Measurements from ENCODE around the gene PTRH2. TPM values are rescaled to one million over a fixed set of nuclear protein-coding genes. Genes with fewer than 3 reads are reported as not detected.
A peak's percentile ranks its signal among the peaks of the same experiment; 100 is the strongest.

PTRH2 gene
- total RNA-seq, 2 donors from 2014 or later = 15.3 to 15.5 TPM

DNA sequence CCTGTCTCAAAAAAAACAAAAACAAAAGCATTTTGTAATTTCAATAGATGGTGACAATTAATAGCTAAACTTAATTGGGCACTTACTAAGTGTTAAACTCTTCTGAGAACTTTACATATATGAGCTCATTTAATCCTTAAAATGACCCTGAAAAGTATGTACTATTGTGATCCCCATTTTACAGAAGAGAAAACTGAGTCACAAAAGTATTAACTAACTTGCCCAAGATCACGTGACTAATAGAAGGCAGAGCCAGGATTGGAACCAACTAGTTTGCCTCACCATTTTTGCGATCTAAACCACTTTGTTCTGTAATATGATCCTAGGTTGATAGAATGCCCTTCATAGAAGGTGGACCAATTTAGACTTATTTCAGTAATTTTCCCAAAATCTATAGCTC lies 26.5 kb upstream of the PTRH2 start:
- DNase-seq (no peak), ATAC-seq (no peak)
- Histone ChIP-seq H3K36me3 (replicated peaks in 1 of 2; ENCODE audit: insufficient read depth in 1 of 2, low read depth in 2 of 2) (peaks cover 0 to 6% of the 10 kb centered on the region in 2 donors), H3K4me3 (no peak overlapping the region), H3K4me1 (peaks cover 5% of the 10 kb centered on the region), H3K27ac (no peak overlapping the region), H3K9me3 (no peaks in the 10 kb centered on the region), H3K27me3 (no peaks in the 10 kb centered on the region)
- intact Hi-C loops (cut with DNase I) = no loop called here
- 89 to 92% methylated on average over 2 of the region's 2 CpGs for WGBS, 2 donors
- no peak for TF ChIP-seq POLR2A (IDR thresholded peaks at IDR 0.05)
- TF ChIP-seq, protein P1, sequence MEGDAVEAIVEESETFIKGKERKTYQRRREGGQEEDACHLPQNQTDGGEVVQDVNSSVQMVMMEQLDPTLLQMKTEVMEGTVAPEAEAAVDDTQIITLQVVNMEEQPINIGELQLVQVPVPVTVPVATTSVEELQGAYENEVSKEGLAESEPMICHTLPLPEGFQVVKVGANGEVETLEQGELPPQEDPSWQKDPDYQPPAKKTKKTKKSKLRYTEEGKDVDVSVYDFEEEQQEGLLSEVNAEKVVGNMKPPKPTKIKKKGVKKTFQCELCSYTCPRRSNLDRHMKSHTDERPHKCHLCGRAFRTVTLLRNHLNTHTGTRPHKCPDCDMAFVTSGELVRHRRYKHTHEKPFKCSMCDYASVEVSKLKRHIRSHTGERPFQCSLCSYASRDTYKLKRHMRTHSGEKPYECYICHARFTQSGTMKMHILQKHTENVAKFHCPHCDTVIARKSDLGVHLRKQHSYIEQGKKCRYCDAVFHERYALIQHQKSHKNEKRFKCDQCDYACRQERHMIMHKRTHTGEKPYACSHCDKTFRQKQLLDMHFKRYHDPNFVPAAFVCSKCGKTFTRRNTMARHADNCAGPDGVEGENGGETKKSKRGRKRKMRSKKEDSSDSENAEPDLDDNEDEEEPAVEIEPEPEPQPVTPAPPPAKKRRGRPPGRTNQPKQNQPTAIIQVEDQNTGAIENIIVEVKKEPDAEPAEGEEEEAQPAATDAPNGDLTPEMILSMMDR (IDR thresholded peaks at IDR 0.05) = no peak

DNA sequence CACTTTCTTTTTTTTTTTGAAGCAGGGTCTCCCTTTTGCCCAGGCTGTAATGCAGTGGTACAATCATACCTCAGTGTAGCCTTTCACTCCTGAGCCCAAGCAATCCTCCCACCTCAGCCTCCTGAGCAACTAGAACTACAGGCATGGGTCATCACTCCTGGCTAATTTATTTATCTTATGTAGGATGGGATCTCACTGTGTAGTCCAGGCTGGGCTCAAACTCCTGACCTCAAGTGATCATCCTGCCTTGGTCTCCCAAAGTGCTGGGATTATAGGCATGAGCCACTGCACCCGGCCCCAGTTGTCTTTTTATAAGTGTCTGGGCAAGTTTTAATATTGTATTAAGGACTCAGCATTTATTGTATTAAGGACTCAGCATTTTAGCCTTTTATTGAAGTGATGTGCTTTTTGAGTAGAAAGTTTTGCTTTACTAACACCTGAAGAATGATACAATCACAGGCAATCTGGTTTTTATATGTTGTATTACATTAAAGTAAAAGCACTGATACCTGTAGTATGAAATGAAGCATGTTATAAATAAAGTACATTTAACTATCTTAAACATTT lies 23.1 kb upstream of the PTRH2 start:
- Histone ChIP-seq H3K27me3 (no peaks in the 10 kb centered on the region), H3K4me1 (peaks cover 27% of the 10 kb centered on the region), H3K4me3 (no peak overlapping the region), H3K27ac (no peak overlapping the region), H3K9me3 (no peaks in the 10 kb centered on the region), H3K36me3 (replicated peaks in 1 of 2; ENCODE audit: insufficient read depth in 1 of 2, low read depth in 2 of 2) (peaks cover 0 to 3% of the 10 kb centered on the region in 2 donors)
- ATAC-seq (no peak), DNase-seq (no peak)
- intact Hi-C loops (cut with DNase I) = no loop called here
- TF ChIP-seq, protein P1 (IDR thresholded peaks at IDR 0.05) = no peak
- no peak for TF ChIP-seq POLR2A (IDR thresholded peaks at IDR 0.05)
- 95 to 100% methylated on average over 1 of the region's 1 CpG for WGBS, 2 donors

DNA sequence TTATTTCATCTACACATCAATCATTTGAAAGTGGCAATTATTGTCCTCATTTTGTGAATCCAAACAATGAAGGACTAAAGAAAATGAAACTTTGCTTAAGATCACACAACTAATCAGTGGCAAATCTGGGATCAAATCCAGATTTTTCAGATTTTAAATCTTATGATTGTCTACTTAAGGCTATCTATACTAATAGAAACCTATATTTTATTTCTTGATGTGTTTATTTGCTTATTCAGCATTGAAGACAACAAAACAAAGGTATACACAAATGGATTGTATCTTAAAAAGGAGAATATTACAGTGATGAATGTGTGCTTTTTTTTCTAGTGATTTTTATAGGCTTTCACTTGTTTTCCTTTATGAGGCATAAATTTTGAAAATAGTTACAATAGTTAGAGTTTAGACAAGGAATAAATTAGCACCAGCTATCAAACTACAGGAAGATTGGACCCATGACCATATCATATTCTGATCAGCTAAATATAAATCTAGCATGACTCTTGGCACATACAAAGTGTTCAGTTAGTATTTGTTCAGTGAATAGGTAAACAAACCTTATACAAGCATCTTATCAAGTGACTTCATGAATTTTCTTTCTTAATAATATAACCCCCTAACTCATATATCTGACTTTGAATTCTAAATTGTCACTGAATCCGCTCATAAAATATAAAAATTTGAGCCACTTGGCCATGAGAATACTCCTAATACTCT lies 20.7 kb upstream of the PTRH2 start:
- Histone ChIP-seq H3K27me3 (no peaks in the 10 kb centered on the region), H3K4me3 (no peak overlapping the region), H3K36me3 (replicated peaks in 1 of 2; ENCODE audit: insufficient read depth in 1 of 2, low read depth in 2 of 2) (no peaks in the 10 kb centered on the region), H3K4me1 (peaks cover 41% of the 10 kb centered on the region), H3K9me3 (no peaks in the 10 kb centered on the region), H3K27ac (no peak overlapping the region)
- TF ChIP-seq, protein P1 (IDR thresholded peaks at IDR 0.05) = no peak
- no peak for TF ChIP-seq POLR2A (IDR thresholded peaks at IDR 0.05)
- DNase-seq (no peak), ATAC-seq (peak; percentile 52)
- intact Hi-C loops (cut with DNase I) = no loop called here
- 84 to 97% methylated on average over 1 of the region's 1 CpG for WGBS, 2 donors

DNA sequence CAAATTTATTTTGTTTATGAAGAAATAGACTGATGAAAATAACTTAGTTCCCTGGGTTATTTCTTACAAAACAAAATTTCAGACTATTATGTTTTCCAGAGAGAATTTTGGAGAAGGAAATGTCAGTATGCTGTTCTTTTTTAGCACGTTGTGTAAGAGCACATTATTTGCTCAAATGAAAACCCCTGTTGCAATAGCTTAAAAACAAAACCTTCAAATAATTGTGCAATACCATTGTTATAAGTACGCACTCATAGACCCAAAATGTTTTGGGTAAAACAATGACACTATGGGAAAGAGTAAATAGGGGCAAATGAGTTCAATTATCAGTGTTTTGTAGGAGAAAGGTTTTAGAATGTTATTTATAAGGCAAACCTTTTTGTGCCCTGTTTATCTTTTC lies 18.5 kb upstream of the PTRH2 start:
- WGBS, 2 donors = 14% methylated on average over 2 of the region's 2 CpGs
- no peak for DNase-seq
- H3K4me3 ChIP-seq = no peak overlapping the region
- peak overlapping the region in 2 of 4 donors; percentile 7 to 58 for H3K27ac ChIP-seq
- intact Hi-C loops (cut with DNase I) = no loop called here
- TF ChIP-seq, protein P1 (IDR thresholded peaks at IDR 0.05) = no peak
- TF ChIP-seq POLR2A (IDR thresholded peaks at IDR 0.05) = no peak
- H3K36me3 ChIP-seq (replicated peaks in 1 of 2; ENCODE audit: insufficient read depth in 1 of 2, low read depth in 2 of 2) = no peaks in the 10 kb centered on the region
- H3K27me3 ChIP-seq = no peaks in the 10 kb centered on the region
- ATAC-seq = peak; percentile 56
- no peaks in the 10 kb centered on the region for H3K9me3 ChIP-seq
- peaks cover 41% of the 10 kb centered on the region for H3K4me1 ChIP-seq

DNA sequence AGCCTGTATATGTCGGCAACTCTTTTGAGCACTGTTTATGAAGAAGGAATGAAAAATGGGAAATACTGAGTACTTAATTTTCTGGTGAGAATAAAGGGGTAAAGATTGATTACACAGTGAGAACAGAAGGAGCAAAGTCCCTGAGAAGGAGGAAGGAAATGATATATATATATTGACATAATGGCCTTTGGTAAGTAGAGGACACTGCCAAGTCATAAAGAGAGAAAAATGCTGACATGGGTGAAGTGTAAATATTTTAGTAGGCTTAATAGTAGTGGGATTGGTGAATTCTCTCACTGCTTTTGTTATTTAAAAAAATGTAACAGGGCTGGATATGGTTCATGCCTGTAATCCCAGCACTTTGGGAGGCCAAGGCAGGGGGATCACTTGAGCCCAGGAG lies 16.4 kb upstream of the PTRH2 start:
- no peaks in the 10 kb centered on the region for H3K9me3 ChIP-seq
- 54 to 76% methylated on average over 1 of the region's 1 CpG for WGBS, 2 donors
- TF ChIP-seq, protein P1 (IDR thresholded peaks at IDR 0.05) = no peak
- no peak for TF ChIP-seq POLR2A (IDR thresholded peaks at IDR 0.05)
- H3K36me3 ChIP-seq (replicated peaks in 1 of 2; ENCODE audit: insufficient read depth in 1 of 2, low read depth in 2 of 2) = no peaks in the 10 kb centered on the region
- no peaks in the 10 kb centered on the region for H3K27me3 ChIP-seq
- no peak for DNase-seq
- peak; percentile 47 for ATAC-seq
- H3K27ac ChIP-seq = peak overlapping the region in 1 of 4 donors; percentile 29
- H3K4me3 ChIP-seq = no peak overlapping the region
- H3K4me1 ChIP-seq = peaks cover 36% of the 10 kb centered on the region
- intact Hi-C loops (cut with DNase I) = no loop called here
